K562 (cell line): ENCODE data around the gene SLMAP.

Experiments used
- BRCA1 ChIP-seq, 2 experiments: fragments of 450-650 bp in 1 of 2; sonication (generic) in 1 of 2; formaldehyde crosslinking in 1 of 2; IDR thresholded peaks; 2 replicates each; pipeline versions ENCODE4 v1.5.0 to v1.6.1; 2017 to 2020; ENCODE audit warnings: mild to moderate bottlenecking in 1 of 2, missing genetic modification reagents in 1 of 2
- CBX3 ChIP-seq, 2 experiments: IDR thresholded peaks; 1 replicate in 1 of 2; 2 replicates in 1 of 2; pipeline ENCODE4 v1.6.1; 2012; ENCODE audit warnings: inconsistent platforms in 2 of 2, low read length in 2 of 2, borderline replicate concordance in 1 of 2, control low read depth in 1 of 2
- EZH2 ChIP-seq: IDR thresholded peaks from 2 replicates; pipeline ENCODE4 v1.6.1; 2012; ENCODE audit warnings: low read depth, mild to moderate bottlenecking, inconsistent platforms, low read length, borderline replicate concordance
- HCFC1 ChIP-seq: IDR thresholded peaks from 2 replicates; pipeline ENCODE4 v1.6.1; 2012; ENCODE audit warnings: low read depth, low read length, improper control_type of control experiment
- HIVEP1 ChIP-seq: fragments of 250-450 bp; sonication (Bioruptor Pico); IDR thresholded peaks from 2 replicates; pipeline ENCODE4 v1.4.0; 2020; ENCODE audit warnings: mild to moderate bottlenecking
- RNF2 ChIP-seq: sonication (generic); IDR thresholded peaks from 2 replicates; pipeline ENCODE4 v1.6.1; 2016
- TARDBP ChIP-seq: fragments of 450-650 bp; IDR thresholded peaks from 2 replicates; pipeline ENCODE4 v1.6.1; 2016
- ZNF239 ChIP-seq: fragments of 250-450 bp; sonication (Bioruptor Pico); IDR thresholded peaks from 2 replicates; pipeline ENCODE4 v1.4.0; 2020; ENCODE audit warnings: mild to moderate bottlenecking
- ZNF274 ChIP-seq: IDR thresholded peaks from 2 replicates; pipeline ENCODE4 v1.6.1; 2011; ENCODE audit warnings: low read depth, mild to moderate bottlenecking, low read length, moderate library complexity, borderline replicate concordance
- TF ChIP-seq, protein P1 (sequence below), 2 experiments: IDR thresholded peaks; 2 replicates each; pipeline ENCODE4 v1.6.1; 2011; ENCODE audit warnings: borderline replicate concordance in 1 of 2, control low read depth in 1 of 2, low read depth in 1 of 2, low read length in 1 of 2, mild to moderate bottlenecking in 1 of 2, mixed read lengths in 1 of 2, moderate library complexity in 1 of 2; ENCODE audit not compliant: insufficient read depth in 1 of 2, insufficient read length in 1 of 2, poor library complexity in 1 of 2, severe bottlenecking in 1 of 2; ENCODE audit errors: extremely low read depth in 1 of 2
- TF ChIP-seq, protein P2 (sequence below), 3 experiments: IDR thresholded peaks in 2 of 3; conservative IDR thresholded peaks in 1 of 3; 2 replicates each; pipeline ENCODE4 v1.5.1; 2011 to 2012; ENCODE audit warnings: low read length in 3 of 3, mild to moderate bottlenecking in 3 of 3, control low read depth in 2 of 3, improper control_type of control experiment in 1 of 3, inconsistent platforms in 1 of 3, low read depth in 1 of 3, mixed read lengths in 1 of 3, moderate library complexity in 1 of 3; ENCODE audit not compliant: insufficient read depth in 2 of 3

DNA sequence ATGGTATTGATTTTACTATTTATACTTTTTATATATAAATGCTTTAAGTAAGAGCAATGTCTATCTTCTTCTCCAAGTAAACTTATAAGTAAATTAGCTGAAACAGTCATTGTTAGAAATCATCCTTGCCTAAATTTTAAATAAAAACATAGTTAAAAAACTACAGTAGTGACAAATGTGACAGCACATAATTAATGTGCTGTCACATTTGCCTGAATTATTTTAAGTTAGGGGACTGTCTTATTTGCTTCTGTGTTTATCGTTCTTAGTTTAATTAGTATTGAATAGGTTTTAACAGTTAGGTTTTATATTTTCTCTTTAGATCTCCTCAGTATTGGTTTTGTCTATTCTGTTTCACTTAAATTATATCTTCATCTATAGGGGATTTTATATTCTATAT lies 36.1 kb downstream of the SLMAP start:
- TF ChIP-seq CBX3 (IDR thresholded peaks at IDR 0.05; ENCODE audit: borderline replicate concordance in 1 of 2, low read length in 2 of 2) = no peak
- TF ChIP-seq, protein P1, sequence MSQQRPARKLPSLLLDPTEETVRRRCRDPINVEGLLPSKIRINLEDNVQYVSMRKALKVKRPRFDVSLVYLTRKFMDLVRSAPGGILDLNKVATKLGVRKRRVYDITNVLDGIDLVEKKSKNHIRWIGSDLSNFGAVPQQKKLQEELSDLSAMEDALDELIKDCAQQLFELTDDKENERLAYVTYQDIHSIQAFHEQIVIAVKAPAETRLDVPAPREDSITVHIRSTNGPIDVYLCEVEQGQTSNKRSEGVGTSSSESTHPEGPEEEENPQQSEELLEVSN (IDR thresholded peaks at IDR 0.05; ENCODE audit: borderline replicate concordance in 1 of 2, extremely low read depth in 1 of 2, insufficient read depth in 1 of 2, insufficient read length in 1 of 2, low read depth in 1 of 2, low read length in 1 of 2, poor library complexity in 1 of 2, severe bottlenecking in 1 of 2) = no peak
- no peak for TF ChIP-seq HIVEP1 (CRISPR knock-in tag)
- no peak for TF ChIP-seq TARDBP
- no peak for TF ChIP-seq RNF2
- no peak for TF ChIP-seq ZNF239
- no peak for TF ChIP-seq HCFC1
- no peak for TF ChIP-seq EZH2
- no peak for TF ChIP-seq ZNF274
- TF ChIP-seq, protein P2, sequence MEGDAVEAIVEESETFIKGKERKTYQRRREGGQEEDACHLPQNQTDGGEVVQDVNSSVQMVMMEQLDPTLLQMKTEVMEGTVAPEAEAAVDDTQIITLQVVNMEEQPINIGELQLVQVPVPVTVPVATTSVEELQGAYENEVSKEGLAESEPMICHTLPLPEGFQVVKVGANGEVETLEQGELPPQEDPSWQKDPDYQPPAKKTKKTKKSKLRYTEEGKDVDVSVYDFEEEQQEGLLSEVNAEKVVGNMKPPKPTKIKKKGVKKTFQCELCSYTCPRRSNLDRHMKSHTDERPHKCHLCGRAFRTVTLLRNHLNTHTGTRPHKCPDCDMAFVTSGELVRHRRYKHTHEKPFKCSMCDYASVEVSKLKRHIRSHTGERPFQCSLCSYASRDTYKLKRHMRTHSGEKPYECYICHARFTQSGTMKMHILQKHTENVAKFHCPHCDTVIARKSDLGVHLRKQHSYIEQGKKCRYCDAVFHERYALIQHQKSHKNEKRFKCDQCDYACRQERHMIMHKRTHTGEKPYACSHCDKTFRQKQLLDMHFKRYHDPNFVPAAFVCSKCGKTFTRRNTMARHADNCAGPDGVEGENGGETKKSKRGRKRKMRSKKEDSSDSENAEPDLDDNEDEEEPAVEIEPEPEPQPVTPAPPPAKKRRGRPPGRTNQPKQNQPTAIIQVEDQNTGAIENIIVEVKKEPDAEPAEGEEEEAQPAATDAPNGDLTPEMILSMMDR (IDR thresholded peaks at IDR 0.05 in 2 of 3, conservative IDR thresholded peaks at IDR 0.05 in 1 of 3; ENCODE audit: insufficient read depth in 2 of 3, low read depth in 1 of 3, low read length in 3 of 3) = no peak
- TF ChIP-seq BRCA1 (IDR thresholded peaks at IDR 0.05) = no peak
- TF ChIP-seq BRCA1 (CRISPR knock-in tag; IDR thresholded peaks at IDR 0.05) = no peak
